K562 (cell line): ENCODE data around the gene A4GALT. TPM values are rescaled to one million over a fixed set of nuclear protein-coding genes. Genes with fewer than 3 reads are reported as not detected.

Experiments used
- KAT2B ChIP-seq: IDR thresholded peaks from one replicate; pipeline ENCODE4 v1.6.1; 2012; ENCODE audit warnings: low read depth, mild to moderate bottlenecking, control low read depth, inconsistent platforms, low read length, moderate library complexity
- ZNF263 ChIP-seq: sonication (generic); formaldehyde crosslinking; IDR thresholded peaks from 2 replicates; pipeline ENCODE4 v1.8.0; 2022; ENCODE audit warnings: mild to moderate bottlenecking, missing genetic modification reagents, borderline replicate concordance
- ZNF583 ChIP-seq: fragments of 250-450 bp; sonication (Bioruptor Pico); IDR thresholded peaks from 2 replicates; pipeline ENCODE4 v1.4.0; 2020
- polyA plus RNA-seq, 8 experiments: library from polyadenylated mRNA; depleted of rRNA in 4 of 8; stranded (reverse) in 5 of 8; unstranded in 3 of 8; fragments of >200 nt; fragmentation: Nextera tagmentation in 2 of 8; fragmentation: Illumina TruSeq in 1 of 8; extraction: Ambion mirVana in 2 of 8; extraction: Trizol in 1 of 8; gene quantifications; 2 replicates each; pipeline versions ENCODE4 v1.2.1 to v1.2.3, GENCODE V29; 2011 to 2014; ENCODE audit warnings: inconsistent platforms in 1 of 8, missing spikeins in 1 of 8
- total RNA-seq, 7 experiments: library from RNA; depleted of rRNA in 6 of 7; stranded (reverse); fragments of >200 nt in 6 of 7; fragmentation: Illumina TruSeq in 2 of 7; extraction: Trizol in 2 of 7; gene quantifications; 2 replicates each; pipeline versions ENCODE4 v1.2.1 to v1.2.3, GENCODE V29; 2011 to 2021; ENCODE audit warnings: low replicate concordance in 1 of 7
- TF ChIP-seq, protein P1 (sequence below): fragments of 200-800 bp; sonication (Bioruptor generic); IDR thresholded peaks from 2 replicates; pipeline ENCODE4 v1.6.1; 2016; ENCODE audit warnings: missing genetic modification characterization, missing compliant biosample characterization
- TF ChIP-seq, protein P2 (sequence below): fragments of 450-650 bp; IDR thresholded peaks from 2 replicates; pipeline ENCODE4 v1.7.1; 2018; ENCODE audit warnings: mild to moderate bottlenecking, low read depth; ENCODE audit not compliant: partially characterized antibody
- TF ChIP-seq, protein P3 (sequence below): fragments of 450-650 bp; formaldehyde crosslinking; IDR thresholded peaks from 2 replicates; pipeline ENCODE4 v1.4.0; 2020; ENCODE audit warnings: mild to moderate bottlenecking, mixed read lengths

A4GALT gene
- total and polyA plus RNA-seq, 9 of the 15 experiments (the other 6 are each of a cell fraction or from before 2014, with no cell fraction given), result 0.07 to 0.11 TPM; not detected in 7

DNA sequence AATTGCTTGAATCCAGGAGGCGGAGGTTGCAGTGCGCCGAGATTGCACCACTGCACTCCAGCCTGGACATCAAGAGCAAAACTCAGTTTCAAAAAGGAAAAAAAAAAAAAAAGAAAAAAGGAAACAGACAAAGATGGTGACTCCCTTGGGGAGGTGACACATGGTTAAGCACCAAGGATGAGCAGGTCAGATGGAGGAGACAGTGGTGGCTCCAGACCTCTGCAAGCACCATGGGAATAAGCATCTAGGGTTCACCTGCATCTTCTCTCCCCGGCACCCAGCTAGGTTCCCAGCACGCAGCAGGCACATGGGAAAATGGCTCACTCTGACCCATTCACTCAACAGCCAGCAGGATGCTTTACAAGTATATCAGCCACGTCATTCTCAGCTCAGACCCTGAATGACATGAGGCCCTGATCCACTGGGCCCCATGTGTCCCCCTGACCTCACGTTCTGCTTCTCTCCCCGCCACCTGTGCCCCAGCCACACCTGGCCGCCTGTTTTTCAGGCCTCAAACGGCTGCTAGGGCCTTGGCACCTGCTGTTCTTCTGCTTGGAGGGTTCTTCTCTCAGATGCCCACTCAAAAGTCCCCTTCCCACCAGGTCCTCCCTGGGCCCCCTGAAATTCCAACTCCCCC is 24.2 kb downstream of the A4GALT start (continued):
- TF ChIP-seq, protein P1, sequence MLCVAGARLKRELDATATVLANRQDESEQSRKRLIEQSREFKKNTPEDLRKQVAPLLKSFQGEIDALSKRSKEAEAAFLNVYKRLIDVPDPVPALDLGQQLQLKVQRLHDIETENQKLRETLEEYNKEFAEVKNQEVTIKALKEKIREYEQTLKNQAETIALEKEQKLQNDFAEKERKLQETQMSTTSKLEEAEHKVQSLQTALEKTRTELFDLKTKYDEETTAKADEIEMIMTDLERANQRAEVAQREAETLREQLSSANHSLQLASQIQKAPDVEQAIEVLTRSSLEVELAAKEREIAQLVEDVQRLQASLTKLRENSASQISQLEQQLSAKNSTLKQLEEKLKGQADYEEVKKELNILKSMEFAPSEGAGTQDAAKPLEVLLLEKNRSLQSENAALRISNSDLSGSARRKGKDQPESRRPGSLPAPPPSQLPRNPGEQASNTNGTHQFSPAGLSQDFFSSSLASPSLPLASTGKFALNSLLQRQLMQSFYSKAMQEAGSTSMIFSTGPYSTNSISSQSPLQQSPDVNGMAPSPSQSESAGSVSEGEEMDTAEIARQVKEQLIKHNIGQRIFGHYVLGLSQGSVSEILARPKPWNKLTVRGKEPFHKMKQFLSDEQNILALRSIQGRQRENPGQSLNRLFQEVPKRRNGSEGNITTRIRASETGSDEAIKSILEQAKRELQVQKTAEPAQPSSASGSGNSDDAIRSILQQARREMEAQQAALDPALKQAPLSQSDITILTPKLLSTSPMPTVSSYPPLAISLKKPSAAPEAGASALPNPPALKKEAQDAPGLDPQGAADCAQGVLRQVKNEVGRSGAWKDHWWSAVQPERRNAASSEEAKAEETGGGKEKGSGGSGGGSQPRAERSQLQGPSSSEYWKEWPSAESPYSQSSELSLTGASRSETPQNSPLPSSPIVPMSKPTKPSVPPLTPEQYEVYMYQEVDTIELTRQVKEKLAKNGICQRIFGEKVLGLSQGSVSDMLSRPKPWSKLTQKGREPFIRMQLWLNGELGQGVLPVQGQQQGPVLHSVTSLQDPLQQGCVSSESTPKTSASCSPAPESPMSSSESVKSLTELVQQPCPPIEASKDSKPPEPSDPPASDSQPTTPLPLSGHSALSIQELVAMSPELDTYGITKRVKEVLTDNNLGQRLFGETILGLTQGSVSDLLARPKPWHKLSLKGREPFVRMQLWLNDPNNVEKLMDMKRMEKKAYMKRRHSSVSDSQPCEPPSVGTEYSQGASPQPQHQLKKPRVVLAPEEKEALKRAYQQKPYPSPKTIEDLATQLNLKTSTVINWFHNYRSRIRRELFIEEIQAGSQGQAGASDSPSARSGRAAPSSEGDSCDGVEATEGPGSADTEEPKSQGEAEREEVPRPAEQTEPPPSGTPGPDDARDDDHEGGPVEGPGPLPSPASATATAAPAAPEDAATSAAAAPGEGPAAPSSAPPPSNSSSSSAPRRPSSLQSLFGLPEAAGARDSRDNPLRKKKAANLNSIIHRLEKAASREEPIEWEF, result no peak
- TF ChIP-seq, protein P2, sequence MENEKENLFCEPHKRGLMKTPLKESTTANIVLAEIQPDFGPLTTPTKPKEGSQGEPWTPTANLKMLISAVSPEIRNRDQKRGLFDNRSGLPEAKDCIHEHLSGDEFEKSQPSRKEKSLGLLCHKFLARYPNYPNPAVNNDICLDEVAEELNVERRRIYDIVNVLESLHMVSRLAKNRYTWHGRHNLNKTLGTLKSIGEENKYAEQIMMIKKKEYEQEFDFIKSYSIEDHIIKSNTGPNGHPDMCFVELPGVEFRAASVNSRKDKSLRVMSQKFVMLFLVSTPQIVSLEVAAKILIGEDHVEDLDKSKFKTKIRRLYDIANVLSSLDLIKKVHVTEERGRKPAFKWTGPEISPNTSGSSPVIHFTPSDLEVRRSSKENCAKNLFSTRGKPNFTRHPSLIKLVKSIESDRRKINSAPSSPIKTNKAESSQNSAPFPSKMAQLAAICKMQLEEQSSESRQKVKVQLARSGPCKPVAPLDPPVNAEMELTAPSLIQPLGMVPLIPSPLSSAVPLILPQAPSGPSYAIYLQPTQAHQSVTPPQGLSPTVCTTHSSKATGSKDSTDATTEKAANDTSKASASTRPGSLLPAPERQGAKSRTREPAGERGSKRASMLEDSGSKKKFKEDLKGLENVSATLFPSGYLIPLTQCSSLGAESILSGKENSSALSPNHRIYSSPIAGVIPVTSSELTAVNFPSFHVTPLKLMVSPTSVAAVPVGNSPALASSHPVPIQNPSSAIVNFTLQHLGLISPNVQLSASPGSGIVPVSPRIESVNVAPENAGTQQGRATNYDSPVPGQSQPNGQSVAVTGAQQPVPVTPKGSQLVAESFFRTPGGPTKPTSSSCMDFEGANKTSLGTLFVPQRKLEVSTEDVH, result no peak
- TF ChIP-seq KAT2B (no peak), ZNF583 (no peak), ZNF263 (CRISPR knock-in tag) (no peak)
- TF ChIP-seq, protein P3, sequence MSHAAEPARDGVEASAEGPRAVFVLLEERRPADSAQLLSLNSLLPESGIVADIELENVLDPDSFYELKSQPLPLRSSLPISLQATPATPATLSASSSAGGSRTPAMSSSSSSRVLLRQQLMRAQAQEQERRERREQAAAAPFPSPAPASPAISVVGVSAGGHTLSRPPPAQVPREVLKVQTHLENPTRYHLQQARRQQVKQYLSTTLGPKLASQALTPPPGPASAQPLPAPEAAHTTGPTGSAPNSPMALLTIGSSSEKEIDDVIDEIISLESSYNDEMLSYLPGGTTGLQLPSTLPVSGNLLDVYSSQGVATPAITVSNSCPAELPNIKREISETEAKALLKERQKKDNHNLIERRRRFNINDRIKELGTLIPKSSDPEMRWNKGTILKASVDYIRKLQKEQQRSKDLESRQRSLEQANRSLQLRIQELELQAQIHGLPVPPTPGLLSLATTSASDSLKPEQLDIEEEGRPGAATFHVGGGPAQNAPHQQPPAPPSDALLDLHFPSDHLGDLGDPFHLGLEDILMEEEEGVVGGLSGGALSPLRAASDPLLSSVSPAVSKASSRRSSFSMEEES (CRISPR knock-in tag), result no peak
